Measurements from ENCODE around the gene LBX2. TPM values are rescaled to one million over a fixed set of nuclear protein-coding genes. Genes with fewer than 3 reads are reported as not detected.
A peak's percentile ranks its signal among the peaks of the same experiment; 100 is the strongest.

The LBX2 gene
- total RNA-seq, 1 donor from 2014 or later, result 0.69 TPM

GRCh38 chr2:74502147-74502719 lies 2.8 kb upstream of the LBX2 start:
- ChIA-PET POLR2A (interaction anchor here (1.1 to 2.3 kb wide), 3 partner anchors 10 to 27 kb away, joined by 3 to 10 read pairs (median 4); partner anchors contain the start of genes AUP1 and HTRA2), CTCF (no interaction called here)
- TF ChIP-seq CTCF (IDR thresholded peaks at IDR 0.05), result no peak
- no peak for DNase-seq
- Mint-ChIP-seq H3K27me3 (peaks cover 38% of the 10 kb centered on the region), H3K4me3 (peak overlapping the region; percentile 81), H3K4me1 (peaks cover 69% of the 10 kb centered on the region), H3K9me3 (no peaks in the 10 kb centered on the region), H3K36me3 (ENCODE audit: low read depth) (peaks cover 27% of the 10 kb centered on the region), H3K27ac (peak overlapping the region; percentile 61)
- intact Hi-C loops (cut with micrococcal nuclease), result loop anchor here (10.0 kb wide), 2 partner anchors 153 to 333 kb away; partner anchors contain the start of genes HK2 and SEMA4F
- ATAC-seq (ENCODE audit: low read depth), result no peak

GRCh38 chr2:74501335-74502071 lies 2.1 kb upstream of the LBX2 start:
- ATAC-seq (ENCODE audit: low read depth) (no peak), DNase-seq (no peak)
- H3K4me3 Mint-ChIP-seq, result peak overlapping the region; percentile 81
- no peak overlapping the region for H3K27ac Mint-ChIP-seq
- intact Hi-C loops (cut with micrococcal nuclease), result loop anchor here (10.0 kb wide), 2 partner anchors 153 to 333 kb away; partner anchors contain the start of genes HK2 and SEMA4F
- H3K36me3 Mint-ChIP-seq (ENCODE audit: low read depth), result peaks cover 22% of the 10 kb centered on the region
- ChIA-PET CTCF (interaction anchor here (1.1 to 1.4 kb wide), 3 partner anchors 28 to 89 kb away, joined by 3 to 4 read pairs (median 3); partner anchors contain the start of genes AUP1 and HTRA2), POLR2A (interaction anchor here (0.6 to 2.3 kb wide), 6 partner anchors 11 to 96 kb away, joined by 3 to 10 read pairs (median 4); partner anchors contain the start of genes AUP1, CCDC142, HTRA2 and MRPL53)
- H3K4me1 Mint-ChIP-seq, result peaks cover 62% of the 10 kb centered on the region
- H3K9me3 Mint-ChIP-seq, result no peaks in the 10 kb centered on the region
- H3K27me3 Mint-ChIP-seq, result peaks cover 38% of the 10 kb centered on the region
- TF ChIP-seq CTCF (IDR thresholded peaks at IDR 0.05), result no peak

GRCh38 chr2:74500578-74500946 lies 1.2 kb upstream of the LBX2 start:
- no peak overlapping the region for H3K27ac Mint-ChIP-seq
- H3K4me3 Mint-ChIP-seq, result no peak overlapping the region
- peaks cover 19% of the 10 kb centered on the region for H3K36me3 Mint-ChIP-seq (ENCODE audit: low read depth)
- intact Hi-C loops (cut with micrococcal nuclease), result loop anchor here (10.0 kb wide), 2 partner anchors 154 to 334 kb away; partner anchors contain the start of genes HK2 and SEMA4F
- no peaks in the 10 kb centered on the region for H3K9me3 Mint-ChIP-seq
- ChIA-PET POLR2A (interaction anchor here (0.7 to 2.5 kb wide), 8 partner anchors 8 to 87 kb away, joined by 3 to 11 read pairs (median 4); partner anchors contain the start of genes AUP1, CCDC142, HTRA2 and MRPL53), CTCF (interaction anchor here (1.1 to 1.5 kb wide), 4 partner anchors 29 to 90 kb away, joined by 3 to 5 read pairs (median 4); partner anchors contain the start of genes AUP1 and HTRA2)
- DNase-seq (no peak), ATAC-seq (ENCODE audit: low read depth) (no peak)
- peaks cover 59% of the 10 kb centered on the region for H3K4me1 Mint-ChIP-seq
- peaks cover 38% of the 10 kb centered on the region for H3K27me3 Mint-ChIP-seq
- TF ChIP-seq CTCF (IDR thresholded peaks at IDR 0.05), result no peak

GRCh38 chr2:74499940-74500577 lies 656 bp upstream of the LBX2 start:
- ChIA-PET POLR2A (interaction anchor here (1.0 to 2.5 kb wide), 9 partner anchors 9 to 88 kb away, joined by 3 to 11 read pairs (median 4); partner anchors contain the start of genes AUP1, CCDC142, HTRA2 and MRPL53), CTCF (interaction anchor here (0.9 to 1.5 kb wide), 3 partner anchors 17 to 85 kb away, joined by 3 to 5 read pairs (median 3); partner anchors contain the start of genes CCDC142 and TTC31)
- Mint-ChIP-seq H3K4me1 (peaks cover 54% of the 10 kb centered on the region), H3K4me3 (peak overlapping the region; percentile 32), H3K27ac (no peak overlapping the region), H3K9me3 (no peaks in the 10 kb centered on the region), H3K36me3 (ENCODE audit: low read depth) (peaks cover 14% of the 10 kb centered on the region), H3K27me3 (peaks cover 38% of the 10 kb centered on the region)
- ATAC-seq (ENCODE audit: low read depth), result no peak
- no peak for DNase-seq
- intact Hi-C loops (cut with micrococcal nuclease), result loop anchor here (2.0 to 10.0 kb wide), 3 partner anchors 15 to 335 kb away; partner anchors contain the start of genes HK2, SEMA4F and TLX2
- no peak for TF ChIP-seq CTCF (IDR thresholded peaks at IDR 0.05)

Measured in activated B cell treated with CpG ODN at 0.5 μM for 24 hours (primary cell).